Skeletal muscle tissue (tissue), 4 donors: ENCODE measurements around the gene NKX2-1. TPM values are rescaled to one million over a fixed set of nuclear protein-coding genes. Genes with fewer than 3 reads are reported as not detected.
"Not testable (repeated sequence)": the region's sequence is repeated elsewhere in the genome, so short reads cannot be mapped to it uniquely, and the experiment has no call there.

Source experiments
- H3K27ac ChIP-seq: one replicate; pipeline ENCODE4 v1.7.0; 2013; ENCODE audit warnings: mild to moderate bottlenecking, low read depth, low read length, inconsistent platforms
- H3K27me3 ChIP-seq, 3 donors: one replicate each; pipeline ENCODE4 v1.7.0; 2013; ENCODE audit warnings: low read length in 3 of 3; ENCODE audit not compliant: control insufficient read depth in 3 of 3, insufficient read depth in 3 of 3
- H3K36me3 ChIP-seq, 3 donors: one replicate each; pipeline ENCODE4 v1.7.0; 2013; ENCODE audit warnings: low read length in 3 of 3; ENCODE audit not compliant: control insufficient read depth in 3 of 3, insufficient read depth in 3 of 3
- H3K4me1 ChIP-seq, 3 donors: one replicate each; pipeline ENCODE4 v1.7.0; 2013; ENCODE audit warnings: low read length in 3 of 3, mild to moderate bottlenecking in 3 of 3; ENCODE audit not compliant: control insufficient read depth in 3 of 3, insufficient read depth in 3 of 3
- H3K4me3 ChIP-seq, 3 donors: one replicate each; pipeline ENCODE4 v1.7.0; 2013; ENCODE audit warnings: low read length in 3 of 3
- H3K9ac ChIP-seq, 3 donors: one replicate each; pipeline ENCODE4 v1.7.0; 2013; ENCODE audit warnings: low read length in 3 of 3, mild to moderate bottlenecking in 3 of 3, moderate library complexity in 2 of 3, low read depth in 1 of 3
- H3K9me3 ChIP-seq, 3 donors: one replicate each; pipeline ENCODE4 v1.7.0; 2013; ENCODE audit warnings: low read length in 3 of 3; ENCODE audit not compliant: control insufficient read depth in 3 of 3
- total RNA-seq: library from RNA; depleted of rRNA; stranded (reverse); fragments of >200 nt; gene quantifications from one replicate; pipeline ENCODE4 v1.2.3, GENCODE V29; 2014
- donor health status: Osteomylitis.

NKX2-1 gene
- total RNA-seq, 1 donor from 2014 or later: not detected

DNA sequence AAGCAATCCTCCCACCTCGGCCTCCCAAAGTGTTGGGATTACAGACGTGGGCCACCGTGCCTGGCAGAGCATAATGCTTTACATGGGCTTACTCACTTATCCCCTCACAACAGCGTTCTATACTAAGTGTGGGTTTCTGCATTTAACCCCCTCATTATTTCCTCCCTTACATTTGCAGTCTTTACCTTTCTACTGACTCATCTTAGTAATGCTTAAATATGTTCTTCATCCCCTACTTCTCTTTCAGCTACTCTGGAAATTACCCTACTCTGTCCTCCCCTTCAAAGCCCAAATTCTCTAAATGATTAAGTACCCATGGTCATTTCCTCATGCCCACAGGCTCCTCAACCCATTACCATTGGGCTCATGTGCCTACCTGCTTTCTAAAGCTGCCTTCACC, 40.7 kb downstream of the NKX2-1 start:
- H3K27ac ChIP-seq: no peak overlapping the region
- H3K27me3 ChIP-seq: peaks cover 0 to 4% (median 0%) of the 10 kb centered on the region in 3 donors
- H3K4me3 ChIP-seq: no peak overlapping the region
- no peaks in the 10 kb centered on the region for H3K4me1 ChIP-seq
- H3K9me3 ChIP-seq: no peaks in the 10 kb centered on the region
- H3K36me3 ChIP-seq: no peaks in the 10 kb centered on the region
- H3K9ac ChIP-seq: no peak overlapping the region

DNA sequence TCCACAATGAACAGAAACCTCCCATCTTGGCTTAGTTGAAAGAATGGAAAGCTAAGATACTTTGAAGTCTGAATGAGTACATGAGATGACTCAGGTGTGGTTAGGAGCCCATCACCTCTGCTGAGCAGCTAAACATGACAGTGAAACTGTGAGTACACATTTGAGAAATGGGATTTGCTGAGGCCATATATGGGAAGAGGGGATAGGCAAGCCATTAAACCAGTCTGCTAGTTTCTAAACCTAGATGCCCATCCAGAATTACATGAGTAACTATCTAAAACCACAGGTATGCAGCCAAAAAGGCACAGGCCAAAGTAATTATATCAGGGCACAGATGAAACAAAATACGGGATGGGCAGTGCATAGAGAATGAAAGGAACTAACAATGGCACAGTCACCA, 41.2 kb downstream of the NKX2-1 start:
- Histone ChIP-seq H3K36me3 (no peaks in the 10 kb centered on the region), H3K9ac (no peak overlapping the region), H3K4me3 (no peak overlapping the region), H3K27me3 (peaks cover 0 to 2% (median 0%) of the 10 kb centered on the region in 3 donors), H3K27ac (no peak overlapping the region), H3K9me3 (no peaks in the 10 kb centered on the region), H3K4me1 (no peaks in the 10 kb centered on the region)

- Histone ChIP-seq H3K9ac (no peak overlapping the region), H3K27ac (no peak overlapping the region), H3K27me3 (peaks cover 0 to 2% (median 0%) of the 10 kb centered on the region in 3 donors), H3K4me3 (no peak overlapping the region), H3K9me3 (no peaks in the 10 kb centered on the region), H3K36me3 (no peaks in the 10 kb centered on the region), H3K4me1 (no peaks in the 10 kb centered on the region)
Measured at GRCh38 chr14:36477266-36477665, 42.8 kb downstream of the NKX2-1 start.

DNA sequence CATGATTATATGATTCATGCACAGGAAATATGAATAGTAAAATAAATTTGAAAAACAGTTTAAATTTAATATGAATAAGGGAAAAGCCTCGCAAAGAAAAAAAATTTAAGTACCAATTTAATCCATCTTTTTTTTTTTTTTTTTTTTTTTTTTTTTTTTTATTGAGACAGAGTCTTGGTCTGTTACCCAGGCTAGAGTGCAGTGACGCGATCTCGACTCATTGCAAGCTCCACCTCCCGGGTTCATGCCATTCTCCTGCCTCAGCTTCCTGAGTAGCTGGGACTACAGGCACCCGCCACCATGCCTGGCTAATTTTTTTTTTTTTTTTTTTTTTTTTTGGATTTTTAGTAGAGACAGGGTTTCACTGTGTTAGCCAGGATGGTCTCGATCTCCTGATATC, 44.0 kb downstream of the NKX2-1 start:
- H3K27me3 ChIP-seq, H3K9me3 ChIP-seq, H3K36me3 ChIP-seq, H3K4me3 ChIP-seq, H3K4me1 ChIP-seq, H3K27ac ChIP-seq, H3K9ac ChIP-seq: not testable (repeated sequence)

DNA sequence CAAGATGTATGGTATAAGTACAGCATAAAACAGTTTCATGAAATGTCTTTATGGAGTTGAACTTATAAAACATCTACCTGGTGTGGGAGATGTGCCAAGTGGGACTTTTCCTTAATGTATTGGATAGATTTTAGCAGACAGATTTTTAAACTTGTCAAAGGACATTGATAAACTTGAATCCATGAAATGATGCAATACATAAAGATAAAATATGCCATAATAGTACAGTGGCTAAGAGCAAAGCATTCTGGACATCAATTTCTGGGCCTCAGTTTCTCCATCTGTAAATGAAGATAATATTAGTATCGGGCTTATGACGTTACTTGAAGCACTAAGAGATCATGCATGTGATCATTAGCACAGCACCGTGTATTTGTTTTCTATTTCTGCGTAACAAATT, 45.4 kb downstream of the NKX2-1 start:
- Histone ChIP-seq H3K4me1 (no peaks in the 10 kb centered on the region), H3K9me3 (no peaks in the 10 kb centered on the region), H3K27ac (no peak overlapping the region), H3K27me3 (peaks cover 0 to 3% (median 0%) of the 10 kb centered on the region in 3 donors), H3K36me3 (no peaks in the 10 kb centered on the region), H3K9ac (no peak overlapping the region), H3K4me3 (no peak overlapping the region)

DNA sequence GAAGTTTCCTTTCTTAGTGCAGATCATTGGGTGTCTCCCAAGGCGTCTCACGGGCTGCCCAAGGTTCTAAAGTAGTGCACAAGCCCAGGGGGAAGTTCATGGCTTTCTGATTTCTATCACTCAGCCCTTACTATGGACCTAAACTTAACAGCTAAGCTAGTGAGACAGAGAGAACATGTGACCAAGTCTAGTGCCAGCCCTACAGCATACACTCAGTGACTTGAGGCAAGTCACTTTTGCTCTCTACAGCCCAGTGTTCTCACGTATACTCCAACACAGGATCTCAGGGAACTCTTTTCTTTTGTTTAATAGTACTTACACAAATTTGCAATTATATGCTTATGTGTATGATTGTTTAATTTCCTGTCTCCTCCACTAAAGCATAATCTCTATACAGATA, 48.6 kb downstream of the NKX2-1 start:
- no peaks in the 10 kb centered on the region for H3K4me1 ChIP-seq
- H3K36me3 ChIP-seq: no peaks in the 10 kb centered on the region
- H3K9me3 ChIP-seq: no peaks in the 10 kb centered on the region
- H3K27ac ChIP-seq: no peak overlapping the region
- H3K9ac ChIP-seq: no peak overlapping the region
- H3K27me3 ChIP-seq: peaks cover 0 to 3% (median 0%) of the 10 kb centered on the region in 3 donors
- no peak overlapping the region for H3K4me3 ChIP-seq

DNA sequence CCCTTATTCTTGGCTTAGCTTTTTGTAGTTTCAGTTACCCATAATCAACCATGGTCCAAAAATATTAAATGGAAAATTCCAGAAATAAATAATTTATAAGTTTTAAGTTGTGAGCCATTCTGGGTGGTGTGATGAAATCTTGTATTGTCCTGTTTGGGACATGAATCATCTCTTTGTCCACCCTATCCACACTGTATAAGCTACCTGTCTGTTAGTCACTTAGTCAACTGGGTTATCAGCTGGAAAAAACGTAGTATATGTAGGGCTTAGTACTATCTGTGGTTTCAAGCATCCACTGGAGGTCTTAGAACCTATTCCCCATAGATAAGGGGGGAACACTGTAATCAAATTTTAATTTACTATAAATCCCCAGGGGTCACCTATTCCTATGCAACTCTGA, 52.7 kb downstream of the NKX2-1 start:
- H3K36me3 ChIP-seq: no peaks in the 10 kb centered on the region
- no peaks in the 10 kb centered on the region for H3K9me3 ChIP-seq
- H3K9ac ChIP-seq: no peak overlapping the region
- peaks cover 0 to 3% (median 0%) of the 10 kb centered on the region in 3 donors for H3K27me3 ChIP-seq
- H3K4me3 ChIP-seq: no peak overlapping the region
- H3K27ac ChIP-seq: no peak overlapping the region
- H3K4me1 ChIP-seq: no peaks in the 10 kb centered on the region

Other genes starting within 250 kb of the NKX2-1 start
- gene MBIP, start 199.6 kb downstream of the NKX2-1 start, total RNA-seq: 7.8 TPM
- not detected for gene NKX2-8, start 62.4 kb upstream of the NKX2-1 start, total RNA-seq
- 0.52 TPM for gene PAX9, start 141.6 kb upstream of the NKX2-1 start, total RNA-seq